ENCODE measurements around the gene CAMKMT. TPM values are rescaled to one million over a fixed set of nuclear protein-coding genes. Genes with fewer than 3 reads are reported as not detected.

Gene CAMKMT
- polyA plus RNA-seq, 2 donors = 5.2 to 5.6 TPM

DNA sequence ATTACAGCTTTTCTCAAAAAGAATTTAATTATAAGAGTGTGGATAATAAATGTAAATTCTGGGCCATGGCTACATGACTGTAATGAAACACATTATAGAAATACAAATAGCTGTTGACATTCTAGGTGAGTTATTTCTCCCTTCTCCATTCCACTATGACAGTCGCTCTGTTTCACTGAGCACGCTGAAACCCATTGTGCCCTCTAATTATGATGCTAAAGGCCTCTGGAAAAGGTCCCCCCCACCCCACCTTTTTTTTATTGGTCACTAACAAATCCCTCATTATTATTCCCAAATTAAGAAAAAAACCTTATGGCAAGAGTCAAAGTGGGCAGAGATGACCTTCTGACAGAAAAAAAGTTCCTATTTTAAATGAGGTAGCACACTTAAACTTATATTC lies 294.7 kb downstream of the CAMKMT start:
- no peaks in the 10 kb centered on the region for H3K36me3 ChIP-seq (ENCODE audit: control insufficient read depth in 2 of 2, insufficient read depth in 2 of 2, low read length in 1 of 2)
- H3K27me3 ChIP-seq (ENCODE audit: control insufficient read depth in 1 of 2, insufficient read depth in 2 of 2, low read length in 2 of 2) = no peaks in the 10 kb centered on the region
- no peak overlapping the region for H3K27ac ChIP-seq (ENCODE audit: low read depth in 2 of 2, low read length in 1 of 2)
- no peaks in the 10 kb centered on the region for H3K4me1 ChIP-seq (ENCODE audit: control insufficient read depth in 2 of 2, insufficient read depth in 2 of 2, low read length in 1 of 2)
- H3K4me3 ChIP-seq (ENCODE audit: low read depth in 1 of 2, low read length in 2 of 2) = no peak overlapping the region
- H3K9me3 ChIP-seq (ENCODE audit: control insufficient read depth in 2 of 2, insufficient read depth in 1 of 2, low read depth in 1 of 2, low read length in 1 of 2) = no peaks in the 10 kb centered on the region
- WGBS, 2 donors = 68 to 76% methylated on average over 2 of the region's 2 CpGs

DNA sequence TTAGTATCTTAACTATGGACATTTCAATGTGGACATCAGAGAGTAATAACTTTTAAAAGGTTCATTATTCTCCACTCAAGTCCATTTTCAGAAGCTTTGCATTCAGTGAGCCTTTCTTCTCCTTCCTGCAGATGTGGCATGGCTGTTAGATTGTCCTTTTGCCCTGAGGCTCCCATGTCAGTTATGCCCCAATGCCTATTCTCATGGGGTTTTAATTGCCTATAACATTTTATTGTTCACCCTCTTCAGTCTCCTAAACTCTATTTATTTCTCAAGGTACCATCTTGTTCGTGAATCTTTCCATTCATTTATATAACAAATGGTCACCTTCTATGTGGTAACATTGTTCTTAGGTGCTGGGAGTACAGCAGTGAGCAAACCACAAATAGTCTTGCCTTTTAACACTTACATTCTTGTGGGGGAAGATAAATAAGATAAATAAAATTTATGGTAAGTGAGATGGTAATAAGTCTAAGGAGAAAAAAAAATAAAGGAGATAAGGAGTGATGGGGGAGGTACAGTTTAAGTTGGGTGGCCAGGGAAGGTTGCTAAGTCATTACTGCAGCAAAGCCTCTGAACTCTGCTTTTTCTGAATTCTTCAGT lies 301.8 kb downstream of the CAMKMT start:
- Histone ChIP-seq H3K27me3 (ENCODE audit: control insufficient read depth in 1 of 2, insufficient read depth in 2 of 2, low read length in 2 of 2) (no peaks in the 10 kb centered on the region), H3K4me1 (ENCODE audit: control insufficient read depth in 2 of 2, insufficient read depth in 2 of 2, low read length in 1 of 2) (no peaks in the 10 kb centered on the region), H3K36me3 (ENCODE audit: control insufficient read depth in 2 of 2, insufficient read depth in 2 of 2, low read length in 1 of 2) (no peaks in the 10 kb centered on the region), H3K4me3 (ENCODE audit: low read depth in 1 of 2, low read length in 2 of 2) (no peak overlapping the region), H3K9me3 (ENCODE audit: control insufficient read depth in 2 of 2, insufficient read depth in 1 of 2, low read depth in 1 of 2, low read length in 1 of 2) (no peaks in the 10 kb centered on the region), H3K27ac (ENCODE audit: low read depth in 2 of 2, low read length in 1 of 2) (no peak overlapping the region)
- 79 to 83% methylated on average over 1 of the region's 1 CpG for WGBS, 2 donors

GRCh38 chr2:44668336-44668735 lies 306.6 kb downstream of the CAMKMT start:
- no peaks in the 10 kb centered on the region for H3K36me3 ChIP-seq (ENCODE audit: control insufficient read depth in 2 of 2, insufficient read depth in 2 of 2, low read length in 1 of 2)
- no peaks in the 10 kb centered on the region for H3K27me3 ChIP-seq (ENCODE audit: control insufficient read depth in 1 of 2, insufficient read depth in 2 of 2, low read length in 2 of 2)
- 77 to 82% methylated on average over 5 of the region's 5 CpGs for WGBS, 2 donors
- H3K9me3 ChIP-seq (ENCODE audit: control insufficient read depth in 2 of 2, insufficient read depth in 1 of 2, low read depth in 1 of 2, low read length in 1 of 2) = no peaks in the 10 kb centered on the region
- H3K4me1 ChIP-seq (ENCODE audit: control insufficient read depth in 2 of 2, insufficient read depth in 2 of 2, low read length in 1 of 2) = no peaks in the 10 kb centered on the region
- H3K27ac ChIP-seq (ENCODE audit: low read depth in 2 of 2, low read length in 1 of 2) = no peak overlapping the region
- H3K4me3 ChIP-seq (ENCODE audit: low read depth in 1 of 2, low read length in 2 of 2) = no peak overlapping the region

- 91 to 95% methylated on average over 2 of the region's 2 CpGs for WGBS, 2 donors
- Histone ChIP-seq H3K9me3 (ENCODE audit: control insufficient read depth in 2 of 2, insufficient read depth in 1 of 2, low read depth in 1 of 2, low read length in 1 of 2) (no peaks in the 10 kb centered on the region), H3K27me3 (ENCODE audit: control insufficient read depth in 1 of 2, insufficient read depth in 2 of 2, low read length in 2 of 2) (no peaks in the 10 kb centered on the region), H3K4me3 (ENCODE audit: low read depth in 1 of 2, low read length in 2 of 2) (no peak overlapping the region), H3K4me1 (ENCODE audit: control insufficient read depth in 2 of 2, insufficient read depth in 2 of 2, low read length in 1 of 2) (no peaks in the 10 kb centered on the region), H3K36me3 (ENCODE audit: control insufficient read depth in 2 of 2, insufficient read depth in 2 of 2, low read length in 1 of 2) (no peaks in the 10 kb centered on the region), H3K27ac (ENCODE audit: low read depth in 2 of 2, low read length in 1 of 2) (no peak overlapping the region)
Measured at GRCh38 chr2:44671276-44671675, 309.5 kb downstream of the CAMKMT start.

GRCh38 chr2:44671916-44672315 lies 310.2 kb downstream of the CAMKMT start:
- Histone ChIP-seq H3K36me3 (ENCODE audit: control insufficient read depth in 2 of 2, insufficient read depth in 2 of 2, low read length in 1 of 2) (no peaks in the 10 kb centered on the region), H3K27ac (ENCODE audit: low read depth in 2 of 2, low read length in 1 of 2) (no peak overlapping the region), H3K4me1 (ENCODE audit: control insufficient read depth in 2 of 2, insufficient read depth in 2 of 2, low read length in 1 of 2) (no peaks in the 10 kb centered on the region), H3K9me3 (ENCODE audit: control insufficient read depth in 2 of 2, insufficient read depth in 1 of 2, low read depth in 1 of 2, low read length in 1 of 2) (no peaks in the 10 kb centered on the region), H3K27me3 (ENCODE audit: control insufficient read depth in 1 of 2, insufficient read depth in 2 of 2, low read length in 2 of 2) (no peaks in the 10 kb centered on the region), H3K4me3 (ENCODE audit: low read depth in 1 of 2, low read length in 2 of 2) (no peak overlapping the region)
- 87 to 88% methylated on average over 5 of the region's 5 CpGs for WGBS, 2 donors

- H3K36me3 ChIP-seq (ENCODE audit: control insufficient read depth in 2 of 2, insufficient read depth in 2 of 2, low read length in 1 of 2) = no peaks in the 10 kb centered on the region
- no peak overlapping the region for H3K27ac ChIP-seq (ENCODE audit: low read depth in 2 of 2, low read length in 1 of 2)
- 77 to 93% methylated on average over 1 of the region's 1 CpG for WGBS, 2 donors
- H3K27me3 ChIP-seq (ENCODE audit: control insufficient read depth in 1 of 2, insufficient read depth in 2 of 2, low read length in 2 of 2) = no peaks in the 10 kb centered on the region
- no peak overlapping the region for H3K4me3 ChIP-seq (ENCODE audit: low read depth in 1 of 2, low read length in 2 of 2)
- no peaks in the 10 kb centered on the region for H3K4me1 ChIP-seq (ENCODE audit: control insufficient read depth in 2 of 2, insufficient read depth in 2 of 2, low read length in 1 of 2)
- no peaks in the 10 kb centered on the region for H3K9me3 ChIP-seq (ENCODE audit: control insufficient read depth in 2 of 2, insufficient read depth in 1 of 2, low read depth in 1 of 2, low read length in 1 of 2)
Measured at GRCh38 chr2:44672431-44672830, 310.7 kb downstream of the CAMKMT start.

GRCh38 chr2:44674473-44675284 lies 312.9 kb downstream of the CAMKMT start:
- Histone ChIP-seq H3K9me3 (ENCODE audit: control insufficient read depth in 2 of 2, insufficient read depth in 1 of 2, low read depth in 1 of 2, low read length in 1 of 2) (no peaks in the 10 kb centered on the region), H3K27me3 (ENCODE audit: control insufficient read depth in 1 of 2, insufficient read depth in 2 of 2, low read length in 2 of 2) (no peaks in the 10 kb centered on the region), H3K36me3 (ENCODE audit: control insufficient read depth in 2 of 2, insufficient read depth in 2 of 2, low read length in 1 of 2) (no peaks in the 10 kb centered on the region), H3K27ac (ENCODE audit: low read depth in 2 of 2, low read length in 1 of 2) (no peak overlapping the region), H3K4me3 (ENCODE audit: low read depth in 1 of 2, low read length in 2 of 2) (no peak overlapping the region), H3K4me1 (ENCODE audit: control insufficient read depth in 2 of 2, insufficient read depth in 2 of 2, low read length in 1 of 2) (no peaks in the 10 kb centered on the region)
- 48 to 60% methylated on average over 4 of the region's 4 CpGs for WGBS, 2 donors

GRCh38 chr2:44676379-44676778 lies 314.6 kb downstream of the CAMKMT start:
- WGBS, 2 donors = 98% methylated on average over 3 of the region's 3 CpGs
- no peaks in the 10 kb centered on the region for H3K9me3 ChIP-seq (ENCODE audit: control insufficient read depth in 2 of 2, insufficient read depth in 1 of 2, low read depth in 1 of 2, low read length in 1 of 2)
- no peaks in the 10 kb centered on the region for H3K27me3 ChIP-seq (ENCODE audit: control insufficient read depth in 1 of 2, insufficient read depth in 2 of 2, low read length in 2 of 2)
- no peaks in the 10 kb centered on the region for H3K4me1 ChIP-seq (ENCODE audit: control insufficient read depth in 2 of 2, insufficient read depth in 2 of 2, low read length in 1 of 2)
- H3K4me3 ChIP-seq (ENCODE audit: low read depth in 1 of 2, low read length in 2 of 2) = no peak overlapping the region
- H3K27ac ChIP-seq (ENCODE audit: low read depth in 2 of 2, low read length in 1 of 2) = no peak overlapping the region
- no peaks in the 10 kb centered on the region for H3K36me3 ChIP-seq (ENCODE audit: control insufficient read depth in 2 of 2, insufficient read depth in 2 of 2, low read length in 1 of 2)

GRCh38 chr2:44679584-44679983 lies 317.8 kb downstream of the CAMKMT start:
- no peaks in the 10 kb centered on the region for H3K27me3 ChIP-seq (ENCODE audit: control insufficient read depth in 1 of 2, insufficient read depth in 2 of 2, low read length in 2 of 2)
- H3K4me1 ChIP-seq (ENCODE audit: control insufficient read depth in 2 of 2, insufficient read depth in 2 of 2, low read length in 1 of 2) = no peaks in the 10 kb centered on the region
- no peak overlapping the region for H3K4me3 ChIP-seq (ENCODE audit: low read depth in 1 of 2, low read length in 2 of 2)
- WGBS, 2 donors = 92 to 93% methylated on average over 4 of the region's 4 CpGs
- H3K36me3 ChIP-seq (ENCODE audit: control insufficient read depth in 2 of 2, insufficient read depth in 2 of 2, low read length in 1 of 2) = no peaks in the 10 kb centered on the region
- no peak overlapping the region for H3K27ac ChIP-seq (ENCODE audit: low read depth in 2 of 2, low read length in 1 of 2)
- H3K9me3 ChIP-seq (ENCODE audit: control insufficient read depth in 2 of 2, insufficient read depth in 1 of 2, low read depth in 1 of 2, low read length in 1 of 2) = no peaks in the 10 kb centered on the region

DNA sequence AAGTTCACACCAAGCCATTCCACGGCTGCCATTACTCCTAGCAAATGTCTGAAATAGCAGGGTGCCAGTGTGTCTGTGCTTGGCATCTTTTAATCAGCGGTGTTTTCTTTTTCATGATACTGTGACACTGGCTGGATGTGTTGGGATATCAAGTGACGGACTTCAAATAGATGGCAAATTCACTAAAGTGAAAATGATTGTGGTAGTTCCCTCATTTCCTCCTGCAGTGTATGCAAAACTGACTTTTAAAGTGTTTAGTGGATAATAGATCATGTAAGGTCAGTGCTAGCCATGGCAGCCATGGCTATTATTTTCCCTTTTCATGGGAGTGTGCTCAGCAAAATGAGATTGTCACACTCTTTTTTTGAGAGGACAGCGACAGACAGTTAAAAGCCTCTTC lies 318.2 kb downstream of the CAMKMT start:
- H3K4me3 ChIP-seq (ENCODE audit: low read depth in 1 of 2, low read length in 2 of 2) = no peak overlapping the region
- WGBS, 2 donors = 89 to 91% methylated on average over 4 of the region's 4 CpGs
- H3K4me1 ChIP-seq (ENCODE audit: control insufficient read depth in 2 of 2, insufficient read depth in 2 of 2, low read length in 1 of 2) = no peaks in the 10 kb centered on the region
- no peaks in the 10 kb centered on the region for H3K36me3 ChIP-seq (ENCODE audit: control insufficient read depth in 2 of 2, insufficient read depth in 2 of 2, low read length in 1 of 2)
- H3K9me3 ChIP-seq (ENCODE audit: control insufficient read depth in 2 of 2, insufficient read depth in 1 of 2, low read depth in 1 of 2, low read length in 1 of 2) = no peaks in the 10 kb centered on the region
- H3K27me3 ChIP-seq (ENCODE audit: control insufficient read depth in 1 of 2, insufficient read depth in 2 of 2, low read length in 2 of 2) = no peaks in the 10 kb centered on the region
- no peak overlapping the region for H3K27ac ChIP-seq (ENCODE audit: low read depth in 2 of 2, low read length in 1 of 2)

Measured in esophagus (tissue), 2 donors.